DOHH2 (cell line): ENCODE results near the gene ASMTL.

Experiments
- H3F3A ChIP-seq: fragments of 200-600 bp; sonication (generic), shearing (Covaris generic); 2 replicates; pipeline ENCODE4 v1.6.0; 2016; ENCODE audit warnings: antibody characterized with exemption, mild to moderate bottlenecking; ENCODE audit not compliant: control insufficient read depth, insufficient read depth
- H3K27ac ChIP-seq: fragments of 200-600 bp; sonication (generic); 2 replicates; pipeline ENCODE4 v1.5.1; 2014; ENCODE audit warnings: low read depth, mild to moderate bottlenecking, low read length, moderate library complexity
- H3K27me3 ChIP-seq: fragments of 200-600 bp; sonication (generic); 2 replicates; pipeline ENCODE4 v1.6.1; 2014; ENCODE audit warnings: mild to moderate bottlenecking, low read length, mixed read lengths; ENCODE audit not compliant: control insufficient read depth
- H3K36me3 ChIP-seq: fragments of 200-600 bp; sonication (generic); 2 replicates; pipeline ENCODE4 v1.6.1; 2014; ENCODE audit warnings: mild to moderate bottlenecking, low read length, moderate library complexity, mixed read lengths; ENCODE audit not compliant: control insufficient read depth
- H3K4me1 ChIP-seq: fragments of 200-600 bp; sonication (generic); 2 replicates; pipeline ENCODE4 v1.6.1; 2014; ENCODE audit warnings: mild to moderate bottlenecking, low read length, mixed read lengths; ENCODE audit not compliant: control insufficient read depth
- H3K4me2 ChIP-seq: fragments of 200-600 bp; sonication (generic); 2 replicates; pipeline ENCODE4 v1.6.0; 2014; ENCODE audit warnings: mild to moderate bottlenecking, low read length, moderate library complexity
- H3K4me3 ChIP-seq: fragments of 200-600 bp; sonication (generic); 2 replicates; pipeline ENCODE4 v1.5.1; 2014; ENCODE audit warnings: mild to moderate bottlenecking, low read length, mixed read lengths
- H3K79me2 ChIP-seq: fragments of 200-600 bp; sonication (generic); 2 replicates; pipeline ENCODE4 v1.6.1; 2014; ENCODE audit warnings: mild to moderate bottlenecking, low read length, mixed read lengths; ENCODE audit not compliant: control insufficient read depth
- H3K9me2 ChIP-seq: fragments of 200-600 bp; sonication (generic); replicated peaks from 2 replicates; pipeline ENCODE4 v1.6.1; 2014; ENCODE audit warnings: mild to moderate bottlenecking, low read length, mixed read lengths; ENCODE audit not compliant: control insufficient read depth
- H3K9me3 ChIP-seq: fragments of 200-600 bp; sonication (generic); 2 replicates; pipeline ENCODE4 v1.6.1; 2014; ENCODE audit warnings: antibody characterized with exemption, low read length, mixed read lengths; ENCODE audit not compliant: control insufficient read depth, insufficient read depth
- H4K20me1 ChIP-seq: fragments of 200-600 bp; sonication (generic); 2 replicates; pipeline ENCODE4 v1.6.0; 2014; ENCODE audit warnings: low read depth, mild to moderate bottlenecking, antibody characterized with exemption, low read length, moderate library complexity; ENCODE audit not compliant: control insufficient read depth, insufficient read depth
- EZH2phosphoT487 ChIP-seq: fragments of 200-600 bp; sonication (generic); IDR thresholded peaks from 2 replicates; pipeline ENCODE4 v1.6.1; 2017; ENCODE audit warnings: borderline replicate concordance, mild to moderate bottlenecking, antibody characterized with exemption, low read length, moderate library complexity, mixed read lengths
- TF ChIP-seq, protein P1 (sequence below): fragments of 200-600 bp; sonication (generic); IDR thresholded peaks from one replicate; pipeline ENCODE4 v1.5.1; 2014; ENCODE audit warnings: antibody characterized with exemption, mild to moderate bottlenecking, low read depth, low read length; ENCODE audit not compliant: poor library complexity, severe bottlenecking

ASMTL gene

DNA sequence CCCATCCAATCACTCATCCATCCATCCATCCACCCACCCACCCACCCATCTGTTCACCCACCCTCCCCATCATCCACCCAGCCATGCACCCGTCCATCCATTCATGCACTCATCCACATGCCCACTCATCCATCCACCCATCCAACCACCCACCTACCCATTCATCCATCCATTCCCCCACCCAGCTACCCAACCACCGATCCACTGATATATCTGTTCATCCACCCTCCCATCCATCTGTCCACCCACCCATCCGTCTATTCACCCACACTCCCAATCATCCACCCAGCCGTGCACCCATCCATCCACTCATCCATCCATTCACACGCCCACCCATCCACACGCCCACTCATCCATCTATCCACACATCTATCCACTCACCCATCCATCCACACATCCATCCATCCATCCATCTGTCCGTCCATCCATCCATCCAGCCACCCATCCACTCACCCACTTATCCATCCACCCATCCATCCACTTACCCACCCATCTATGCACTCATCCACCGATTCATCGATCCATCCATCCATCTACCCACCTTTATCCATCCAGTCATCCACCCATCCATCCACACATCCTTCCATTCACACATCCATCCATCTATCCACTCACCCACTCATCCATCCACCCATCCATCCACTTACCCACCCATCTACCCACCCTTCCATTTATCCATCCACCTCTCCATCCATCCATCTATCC lies 28.4 kb downstream of the ASMTL start:
- no peak overlapping the region for H3K4me2 ChIP-seq
- H3F3A ChIP-seq: peaks cover 8% of the 10 kb centered on the region
- H3K4me1 ChIP-seq: no peaks in the 10 kb centered on the region
- no peak for TF ChIP-seq EZH2phosphoT487
- TF ChIP-seq, protein P1, sequence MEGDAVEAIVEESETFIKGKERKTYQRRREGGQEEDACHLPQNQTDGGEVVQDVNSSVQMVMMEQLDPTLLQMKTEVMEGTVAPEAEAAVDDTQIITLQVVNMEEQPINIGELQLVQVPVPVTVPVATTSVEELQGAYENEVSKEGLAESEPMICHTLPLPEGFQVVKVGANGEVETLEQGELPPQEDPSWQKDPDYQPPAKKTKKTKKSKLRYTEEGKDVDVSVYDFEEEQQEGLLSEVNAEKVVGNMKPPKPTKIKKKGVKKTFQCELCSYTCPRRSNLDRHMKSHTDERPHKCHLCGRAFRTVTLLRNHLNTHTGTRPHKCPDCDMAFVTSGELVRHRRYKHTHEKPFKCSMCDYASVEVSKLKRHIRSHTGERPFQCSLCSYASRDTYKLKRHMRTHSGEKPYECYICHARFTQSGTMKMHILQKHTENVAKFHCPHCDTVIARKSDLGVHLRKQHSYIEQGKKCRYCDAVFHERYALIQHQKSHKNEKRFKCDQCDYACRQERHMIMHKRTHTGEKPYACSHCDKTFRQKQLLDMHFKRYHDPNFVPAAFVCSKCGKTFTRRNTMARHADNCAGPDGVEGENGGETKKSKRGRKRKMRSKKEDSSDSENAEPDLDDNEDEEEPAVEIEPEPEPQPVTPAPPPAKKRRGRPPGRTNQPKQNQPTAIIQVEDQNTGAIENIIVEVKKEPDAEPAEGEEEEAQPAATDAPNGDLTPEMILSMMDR: no peak
- H3K79me2 ChIP-seq: no peaks in the 10 kb centered on the region
- H3K27me3 ChIP-seq: no peaks in the 10 kb centered on the region
- no peaks in the 10 kb centered on the region for H3K9me2 ChIP-seq
- H4K20me1 ChIP-seq: no peaks in the 10 kb centered on the region
- peaks cover 42% of the 10 kb centered on the region for H3K36me3 ChIP-seq
- no peak overlapping the region for H3K4me3 ChIP-seq
- H3K27ac ChIP-seq: no peak overlapping the region
- H3K9me3 ChIP-seq: no peaks in the 10 kb centered on the region

DNA sequence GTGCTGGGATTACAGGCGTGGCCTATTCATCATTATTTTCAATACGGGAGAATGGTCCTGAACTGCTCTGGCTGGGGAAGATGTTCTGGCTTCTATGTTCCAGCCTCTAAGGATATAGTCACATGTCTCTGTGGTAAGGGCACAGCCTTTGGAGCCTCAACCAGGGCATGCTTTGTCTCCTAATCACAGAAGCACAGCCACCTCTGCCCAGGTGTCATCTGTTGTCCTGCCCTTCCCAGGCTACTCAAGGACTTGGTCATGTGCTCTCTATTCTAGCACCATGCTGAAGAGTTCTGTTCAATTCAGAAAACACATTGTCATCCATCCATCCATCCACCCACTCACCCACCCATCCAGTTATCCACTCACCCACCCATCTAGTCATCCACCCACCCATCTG lies 29.5 kb downstream of the ASMTL start:
- Histone ChIP-seq H4K20me1 (no peaks in the 10 kb centered on the region), H3K4me2 (no peak overlapping the region), H3K4me3 (no peak overlapping the region), H3K9me2 (no peaks in the 10 kb centered on the region), H3K27ac (no peak overlapping the region), H3K27me3 (no peaks in the 10 kb centered on the region), H3K79me2 (no peaks in the 10 kb centered on the region), H3F3A (peaks cover 8% of the 10 kb centered on the region), H3K9me3 (no peaks in the 10 kb centered on the region), H3K36me3 (peaks cover 48% of the 10 kb centered on the region), H3K4me1 (no peaks in the 10 kb centered on the region)
- no peak for TF ChIP-seq EZH2phosphoT487
- TF ChIP-seq, protein P1: no peak

- Histone ChIP-seq H3K27ac (no peak overlapping the region), H3K4me3 (no peak overlapping the region), H3K27me3 (no peaks in the 10 kb centered on the region), H3K4me1 (no peaks in the 10 kb centered on the region), H3K9me2 (no peaks in the 10 kb centered on the region), H3F3A (peaks cover 8% of the 10 kb centered on the region), H4K20me1 (no peaks in the 10 kb centered on the region), H3K9me3 (no peaks in the 10 kb centered on the region), H3K36me3 (peaks cover 51% of the 10 kb centered on the region), H3K79me2 (no peaks in the 10 kb centered on the region), H3K4me2 (no peak overlapping the region)
- TF ChIP-seq EZH2phosphoT487: no peak
- TF ChIP-seq, protein P1: no peak
These were observed 30.6 kb downstream of the ASMTL start for GRCh38 chrX:1422135-1422465.
